HepG2 (cell line): Measurements from ENCODE around the gene MED13L.

Source experiments
- CREB1 ChIP-seq, 2 experiments: fragments of 450-650 bp in 1 of 2; IDR thresholded peaks; 2 replicates each; pipeline ENCODE4 v1.6.1; 2016 to 2017; ENCODE audit warnings: control low read depth in 1 of 2, mild to moderate bottlenecking in 1 of 2, missing compliant biosample characterization in 1 of 2, missing genetic modification characterization in 1 of 2
- CTCF ChIP-seq: sonication (generic); formaldehyde crosslinking; IDR thresholded peaks from 2 replicates; pipeline ENCODE4 v1.5.0; 2020; ENCODE audit warnings: mild to moderate bottlenecking, missing genetic modification reagents, moderate library complexity
- EHMT2 ChIP-seq: fragments of 200-600 bp; sonication (generic); IDR thresholded peaks from 2 replicates; pipeline ENCODE4 v1.7.0; 2017; ENCODE audit warnings: antibody characterized with exemption, low read depth, low read length, borderline replicate concordance
- HDAC6 ChIP-seq: fragments of 200-600 bp; sonication (generic); IDR thresholded peaks from 2 replicates; pipeline ENCODE4 v1.7.0; 2017; ENCODE audit warnings: mild to moderate bottlenecking, antibody characterized with exemption, low read length, low read depth
- PATZ1 ChIP-seq: sonication (generic); formaldehyde crosslinking; IDR thresholded peaks from 2 replicates; pipeline ENCODE4 v1.4.0; 2020; ENCODE audit warnings: missing genetic modification reagents
- POLR2A ChIP-seq, 2 experiments: IDR thresholded peaks; 2 replicates each; pipeline ENCODE4 v1.6.1; 2011; ENCODE audit warnings: low read depth in 2 of 2, low read length in 2 of 2, mild to moderate bottlenecking in 1 of 2, moderate library complexity in 1 of 2; ENCODE audit not compliant: insufficient read depth in 1 of 2
- RBM22 ChIP-seq: fragments of 200-400 bp; formaldehyde crosslinking; optimal IDR thresholded peaks from 2 replicates; pipeline ENCODE3; 2017; ENCODE audit warnings: mild to moderate bottlenecking, low read length, moderate library complexity
- ZBTB1 ChIP-seq: sonication (generic); formaldehyde crosslinking; IDR thresholded peaks from 2 replicates; pipeline ENCODE4 v1.4.0; 2020; ENCODE audit warnings: missing genetic modification reagents, borderline replicate concordance
- ZBTB33 ChIP-seq: sonication (generic); formaldehyde crosslinking; IDR thresholded peaks from 2 replicates; pipeline ENCODE4 v1.4.0; 2020; ENCODE audit warnings: missing genetic modification reagents
- ZNF350 ChIP-seq: sonication (generic); formaldehyde crosslinking; IDR thresholded peaks from 2 replicates; pipeline ENCODE4 v1.4.0; 2020; ENCODE audit warnings: mild to moderate bottlenecking, low read depth, missing genetic modification reagents, borderline replicate concordance

- TF ChIP-seq EHMT2: no peak
- TF ChIP-seq POLR2A (IDR thresholded peaks at IDR 0.05; ENCODE audit: insufficient read depth in 1 of 2, low read depth in 2 of 2, low read length in 2 of 2): no peak
- TF ChIP-seq CTCF (CRISPR knock-in tag): no peak
- TF ChIP-seq CREB1 (IDR thresholded peaks at IDR 0.05): no peak
- TF ChIP-seq CREB1 (CRISPR knock-in tag; IDR thresholded peaks at IDR 0.05): no peak
- TF ChIP-seq PATZ1 (CRISPR knock-in tag): no peak
- no peak for TF ChIP-seq ZBTB1 (CRISPR knock-in tag)
- no peak for TF ChIP-seq HDAC6
- no peak for TF ChIP-seq ZNF350 (CRISPR knock-in tag)
- no peak for TF ChIP-seq RBM22
- TF ChIP-seq ZBTB33 (CRISPR knock-in tag): no peak
Measured at GRCh38 chr12:116325336-116325664, 47.8 kb upstream of the MED13L start.
